HL-60 (cell line): ENCODE data around the gene ABCA8.

ENCODE experiments used
- DNase-seq, 2 experiments: peaks; one replicate each; pipeline ENCODE4 v3.0.0-alpha.2; 2010 to 2020; ENCODE audit warnings: low read depth in 1 of 2, low spot score in 1 of 2
- H3K27ac ChIP-seq: fragments of 250-450 bp; sonication (Bioruptor Pico); replicated peaks from 2 replicates; pipeline ENCODE4 v1.5.1; 2020; ENCODE audit warnings: mild to moderate bottlenecking, moderate library complexity
- H3K27me3 ChIP-seq: fragments of 250-450 bp; sonication (Bioruptor Pico); 2 replicates; pipeline ENCODE4 v1.5.1; 2021; ENCODE audit warnings: mild to moderate bottlenecking, moderate library complexity; ENCODE audit not compliant: insufficient read depth, poor library complexity, severe bottlenecking
- H3K4me3 ChIP-seq: replicated peaks from 2 replicates; pipeline ENCODE4 v1.5.1; 2011; ENCODE audit warnings: mild to moderate bottlenecking, control low read depth, low read length; ENCODE audit not compliant: insufficient read depth
- CTCF ChIP-seq: IDR thresholded peaks from one replicate; pipeline ENCODE4 v1.5.1; 2011; ENCODE audit warnings: low read length, control low read depth, inconsistent platforms; ENCODE audit not compliant: insufficient read depth
- GABPA ChIP-seq: IDR thresholded peaks from 2 replicates; pipeline ENCODE4 v1.6.1; 2012; ENCODE audit warnings: low read depth
- POLR2AphosphoS5 ChIP-seq: IDR thresholded peaks from 2 replicates; pipeline ENCODE4 v1.6.1; 2012; ENCODE audit warnings: low read depth
- SPI1 ChIP-seq: IDR thresholded peaks from 2 replicates; pipeline ENCODE4 v1.6.1; 2012; ENCODE audit warnings: low read depth, mild to moderate bottlenecking, borderline replicate concordance
- TF ChIP-seq, protein P1 (sequence below): IDR thresholded peaks from 2 replicates; pipeline ENCODE4 v1.6.1; 2012; ENCODE audit warnings: low read depth; ENCODE audit not compliant: insufficient replicate concordance

The ABCA8 gene

DNA sequence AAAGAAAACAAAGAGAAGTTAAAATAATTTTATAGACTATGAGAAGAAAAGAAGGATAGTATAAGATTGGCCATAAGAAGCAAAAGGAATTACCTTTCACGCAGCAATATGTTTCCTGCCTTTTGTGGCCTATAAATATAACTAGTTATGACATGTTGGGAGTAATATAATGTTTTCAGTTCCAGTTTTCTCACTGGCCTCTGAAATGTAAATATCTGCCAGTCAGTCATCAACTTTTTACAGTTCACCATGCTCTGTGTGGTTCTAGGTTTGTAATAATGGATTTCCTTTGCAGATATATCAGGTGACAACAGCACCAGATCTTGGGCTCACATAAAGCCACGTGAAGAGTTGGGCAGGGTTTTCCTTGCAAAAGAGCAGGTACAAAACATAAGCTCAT is 94.3 kb downstream of the ABCA8 start:
- DNase-seq: no peak
- Histone ChIP-seq H3K27ac (no peak overlapping the region), H3K27me3 (no peaks in the 10 kb centered on the region), H3K4me3 (no peak overlapping the region)
- no peak for TF ChIP-seq SPI1

DNA sequence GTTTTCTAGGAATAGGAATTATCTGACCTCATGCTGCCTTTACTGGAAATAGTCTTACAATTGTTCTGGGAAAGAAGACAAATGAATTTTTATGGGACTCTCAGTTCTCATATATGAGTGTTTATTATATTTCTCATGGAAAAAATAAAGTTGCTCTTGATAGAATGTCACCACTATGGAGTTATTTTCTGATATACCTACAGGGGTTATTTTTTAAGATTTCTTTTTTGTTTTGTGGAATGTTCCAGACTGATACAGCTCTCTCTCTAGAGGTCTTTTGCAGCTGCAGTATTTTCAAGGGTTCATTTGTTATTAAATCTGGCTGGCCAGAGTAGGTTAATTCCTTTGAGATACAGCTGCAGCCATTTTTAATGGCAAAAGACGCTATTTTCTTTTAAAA is 100.7 kb downstream of the ABCA8 start:
- no peak overlapping the region for H3K4me3 ChIP-seq
- TF ChIP-seq POLR2AphosphoS5: no peak
- TF ChIP-seq CTCF: no peak
- TF ChIP-seq GABPA: no peak
- TF ChIP-seq SPI1: no peak
- TF ChIP-seq, protein P1, sequence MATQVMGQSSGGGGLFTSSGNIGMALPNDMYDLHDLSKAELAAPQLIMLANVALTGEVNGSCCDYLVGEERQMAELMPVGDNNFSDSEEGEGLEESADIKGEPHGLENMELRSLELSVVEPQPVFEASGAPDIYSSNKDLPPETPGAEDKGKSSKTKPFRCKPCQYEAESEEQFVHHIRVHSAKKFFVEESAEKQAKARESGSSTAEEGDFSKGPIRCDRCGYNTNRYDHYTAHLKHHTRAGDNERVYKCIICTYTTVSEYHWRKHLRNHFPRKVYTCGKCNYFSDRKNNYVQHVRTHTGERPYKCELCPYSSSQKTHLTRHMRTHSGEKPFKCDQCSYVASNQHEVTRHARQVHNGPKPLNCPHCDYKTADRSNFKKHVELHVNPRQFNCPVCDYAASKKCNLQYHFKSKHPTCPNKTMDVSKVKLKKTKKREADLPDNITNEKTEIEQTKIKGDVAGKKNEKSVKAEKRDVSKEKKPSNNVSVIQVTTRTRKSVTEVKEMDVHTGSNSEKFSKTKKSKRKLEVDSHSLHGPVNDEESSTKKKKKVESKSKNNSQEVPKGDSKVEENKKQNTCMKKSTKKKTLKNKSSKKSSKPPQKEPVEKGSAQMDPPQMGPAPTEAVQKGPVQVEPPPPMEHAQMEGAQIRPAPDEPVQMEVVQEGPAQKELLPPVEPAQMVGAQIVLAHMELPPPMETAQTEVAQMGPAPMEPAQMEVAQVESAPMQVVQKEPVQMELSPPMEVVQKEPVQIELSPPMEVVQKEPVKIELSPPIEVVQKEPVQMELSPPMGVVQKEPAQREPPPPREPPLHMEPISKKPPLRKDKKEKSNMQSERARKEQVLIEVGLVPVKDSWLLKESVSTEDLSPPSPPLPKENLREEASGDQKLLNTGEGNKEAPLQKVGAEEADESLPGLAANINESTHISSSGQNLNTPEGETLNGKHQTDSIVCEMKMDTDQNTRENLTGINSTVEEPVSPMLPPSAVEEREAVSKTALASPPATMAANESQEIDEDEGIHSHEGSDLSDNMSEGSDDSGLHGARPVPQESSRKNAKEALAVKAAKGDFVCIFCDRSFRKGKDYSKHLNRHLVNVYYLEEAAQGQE: no peak

DNA sequence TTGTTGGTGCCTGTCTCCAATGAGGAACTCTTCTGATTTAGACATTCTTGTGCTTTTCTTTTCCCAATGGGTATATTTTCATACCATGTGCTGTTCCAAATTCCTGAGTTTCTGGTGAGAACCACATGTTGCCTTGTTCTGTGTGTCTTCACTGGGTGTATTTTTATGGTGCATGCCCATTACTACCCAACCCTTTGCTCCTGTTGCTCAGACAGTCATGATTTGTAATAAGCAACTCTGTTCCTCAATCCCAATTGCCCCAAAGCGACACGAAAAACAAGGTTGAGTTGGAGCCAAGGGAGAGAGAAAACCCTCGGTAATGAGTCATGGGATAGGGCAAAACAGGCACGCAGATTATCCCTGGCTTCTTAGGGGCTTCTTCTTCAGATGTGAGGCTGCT is 101.8 kb downstream of the ABCA8 start:
- Histone ChIP-seq H3K27ac (no peak overlapping the region), H3K27me3 (no peaks in the 10 kb centered on the region), H3K4me3 (no peak overlapping the region)
- no peak for TF ChIP-seq SPI1
- no peak for TF ChIP-seq CTCF
- TF ChIP-seq POLR2AphosphoS5: no peak
- TF ChIP-seq, protein P1: no peak
- TF ChIP-seq GABPA: no peak
- DNase-seq: no peak

More for the DNA sequence above, 100.7 kb downstream of the ABCA8 start:
- H3K27ac ChIP-seq: no peak overlapping the region
- H3K27me3 ChIP-seq: no peaks in the 10 kb centered on the region
- no peak for DNase-seq

GRCh38 chr17:68853036-68853435 is 102.2 kb downstream of the ABCA8 start:
- no peak for TF ChIP-seq POLR2AphosphoS5
- no peak for TF ChIP-seq SPI1
- H3K4me3 ChIP-seq: no peak overlapping the region
- DNase-seq: no peak
- H3K27me3 ChIP-seq: no peaks in the 10 kb centered on the region
- H3K27ac ChIP-seq: no peak overlapping the region

DNA sequence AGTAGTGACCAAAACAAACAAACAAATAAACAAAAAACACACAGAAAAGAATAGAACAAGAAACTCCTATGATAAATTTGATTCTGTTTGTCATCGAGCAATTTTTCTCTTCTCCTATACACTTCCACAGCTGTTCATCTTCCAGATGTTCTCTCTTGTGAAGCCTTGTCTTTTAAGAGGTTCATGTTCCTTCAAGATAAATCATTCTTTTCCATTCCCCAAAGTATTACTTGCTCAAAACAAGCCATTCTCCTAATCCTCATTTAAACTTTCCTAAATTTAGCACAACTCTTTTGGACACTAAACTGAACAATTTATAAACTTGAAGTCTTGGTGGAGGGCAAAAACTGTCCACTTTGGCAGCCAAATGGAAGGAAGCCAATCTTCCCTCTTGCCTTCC is 103.3 kb downstream of the ABCA8 start:
- TF ChIP-seq, protein P1: no peak
- TF ChIP-seq SPI1 (no peak), POLR2AphosphoS5 (no peak), GABPA (no peak), CTCF (no peak)
- Histone ChIP-seq H3K27ac (no peak overlapping the region), H3K4me3 (no peak overlapping the region), H3K27me3 (no peaks in the 10 kb centered on the region)
- DNase-seq: no peak
